Measurements from ENCODE around the gene CNGB1. TPM values are rescaled to one million over a fixed set of nuclear protein-coding genes. Genes with fewer than 3 reads are reported as not detected.

Gene CNGB1
- total RNA-seq, 4 donors from 2014 or later, result not detected

GRCh38 chr16:57914244-57915173, 56.4 kb downstream of the CNGB1 start:
- no peak overlapping the region for H3K4me3 ChIP-seq (ENCODE audit: low read depth, poor library complexity, severe bottlenecking)
- no peak for TF ChIP-seq POLR2A (IDR thresholded peaks at IDR 0.05)
- no peak for TF ChIP-seq CTCF (IDR thresholded peaks at IDR 0.05)
- intact Hi-C loops (cut with DNase I; ENCODE audit: low total_unique reads), result no loop called here
- DNase-seq (ENCODE audit: low spot score in 2 of 2), result no peak
- 78 to 86% methylated on average over 9 of the region's 9 CpGs for WGBS, 2 donors

GRCh38 chr16:57912529-57913260, 58.2 kb downstream of the CNGB1 start:
- WGBS, 2 donors, result 79 to 83% methylated on average over 16 of the region's 16 CpGs
- intact Hi-C loops (cut with DNase I; ENCODE audit: low total_unique reads), result no loop called here
- H3K4me3 ChIP-seq (ENCODE audit: low read depth, poor library complexity, severe bottlenecking), result no peak overlapping the region
- DNase-seq (ENCODE audit: low spot score in 2 of 2), result no peak
- TF ChIP-seq POLR2A (IDR thresholded peaks at IDR 0.05) (no peak), CTCF (IDR thresholded peaks at IDR 0.05) (no peak)

GRCh38 chr16:57911743-57912142, 59.2 kb downstream of the CNGB1 start:
- 72 to 74% methylated on average over 9 of the region's 9 CpGs for WGBS, 2 donors
- DNase-seq (ENCODE audit: low spot score in 2 of 2), result no peak
- TF ChIP-seq CTCF (IDR thresholded peaks at IDR 0.05) (no peak), POLR2A (IDR thresholded peaks at IDR 0.05) (no peak)
- intact Hi-C loops (cut with DNase I; ENCODE audit: low total_unique reads), result no loop called here
- H3K4me3 ChIP-seq (ENCODE audit: low read depth, poor library complexity, severe bottlenecking), result no peak overlapping the region

GRCh38 chr16:57910696-57911095, 60.2 kb downstream of the CNGB1 start:
- DNase-seq (ENCODE audit: low spot score in 2 of 2), result no peak
- TF ChIP-seq CTCF (IDR thresholded peaks at IDR 0.05), result no peak
- no peak for TF ChIP-seq POLR2A (IDR thresholded peaks at IDR 0.05)
- intact Hi-C loops (cut with DNase I; ENCODE audit: low total_unique reads), result no loop called here
- no peak overlapping the region for H3K4me3 ChIP-seq (ENCODE audit: low read depth, poor library complexity, severe bottlenecking)
- 51% methylated on average over 6 of the region's 6 CpGs for WGBS, 2 donors

- WGBS, 2 donors, result 77 to 85% methylated on average over 12 of the region's 12 CpGs
Observed at GRCh38 chr16:57908409-57908987, 62.4 kb downstream of the CNGB1 start.

More at GRCh38 chr16:57908409-57908987, 62.4 kb downstream of the CNGB1 start:
- no peak for TF ChIP-seq CTCF (IDR thresholded peaks at IDR 0.05)
- TF ChIP-seq POLR2A (IDR thresholded peaks at IDR 0.05), result no peak
- no peak overlapping the region for H3K4me3 ChIP-seq (ENCODE audit: low read depth, poor library complexity, severe bottlenecking)
- no peak for DNase-seq (ENCODE audit: low spot score in 2 of 2)
- intact Hi-C loops (cut with DNase I; ENCODE audit: low total_unique reads), result no loop called here
